ENCODE data around the gene PRX. TPM values are rescaled to one million over a fixed set of nuclear protein-coding genes. Genes with fewer than 3 reads are reported as not detected.
"Not testable (repeated sequence)": the region's sequence is repeated elsewhere in the genome, so short reads cannot be mapped to it uniquely, and the experiment has no call there.

PRX gene
- polyA plus RNA-seq, 3 donors, result 13.1 to 15.5 (median 14.2) TPM

GRCh38 chr19:40419066-40419612 lies 6.0 kb upstream of the PRX start:
- no peak for DNase-seq

GRCh38 chr19:40418040-40418439 lies 4.9 kb upstream of the PRX start:
- no peak for DNase-seq

GRCh38 chr19:40417643-40417981 lies 4.4 kb upstream of the PRX start:
- no peak for DNase-seq

- DNase-seq, result peak; percentile 44
Observed at GRCh38 chr19:40416918-40417642, 3.9 kb upstream of the PRX start.

- no peak for DNase-seq
Observed at GRCh38 chr19:40415768-40416167, 2.6 kb upstream of the PRX start.

GRCh38 chr19:40414542-40415535 lies 1.7 kb upstream of the PRX start:
- DNase-seq, result no peak

GRCh38 chr19:40412866-40413265 lies 312 bp downstream of the PRX start:
- DNase-seq, result no peak

- no peak for DNase-seq
Observed at GRCh38 chr19:40411958-40412499, 1.1 kb downstream of the PRX start.

GRCh38 chr19:40411125-40411842 lies 1.9 kb downstream of the PRX start:
- DNase-seq, result no peak

- no peak for DNase-seq
Observed at GRCh38 chr19:40410030-40410389, 3.2 kb downstream of the PRX start.

GRCh38 chr19:40408598-40408925 lies 4.6 kb downstream of the PRX start:
- not testable (repeated sequence) for DNase-seq

- DNase-seq, result no peak
Observed at GRCh38 chr19:40407714-40408597, 5.2 kb downstream of the PRX start.

- DNase-seq, result peak; percentile 86
Observed at GRCh38 chr19:40403262-40403984, 9.8 kb downstream of the PRX start.

- no peak for DNase-seq
Observed at GRCh38 chr19:40400559-40400958, 12.6 kb downstream of the PRX start.

GRCh38 chr19:40398417-40399131 lies 14.6 kb downstream of the PRX start:
- DNase-seq, result peak; percentile 58

- no peak for DNase-seq
Observed at GRCh38 chr19:40397568-40397906, 15.6 kb downstream of the PRX start.

- no peak for DNase-seq
Observed at GRCh38 chr19:40396886-40397567, 16.2 kb downstream of the PRX start.

GRCh38 chr19:40395956-40396355 lies 17.2 kb downstream of the PRX start:
- DNase-seq, result no peak

- no peak for DNase-seq
Observed at GRCh38 chr19:40394816-40395210, 18.4 kb downstream of the PRX start.
